GM12865 (cell line): ENCODE data around the gene RNGTT.

ENCODE experiments used
- DNase-seq: peaks from one replicate; pipeline ENCODE4 v3.0.0; 2010; ENCODE audit warnings: low read depth
- H3K4me3 ChIP-seq: 2 replicates; pipeline ENCODE4 v1.5.1; 2011; ENCODE audit warnings: mild to moderate bottlenecking, low read depth, low read length, control low read depth
- CTCF ChIP-seq: IDR thresholded peaks from 2 replicates; pipeline ENCODE4 v1.5.1; 2011; ENCODE audit warnings: low read length, control low read depth, low read depth, inconsistent platforms; ENCODE audit not compliant: insufficient read depth; ENCODE audit errors: missing control alignments

RNGTT gene

DNA sequence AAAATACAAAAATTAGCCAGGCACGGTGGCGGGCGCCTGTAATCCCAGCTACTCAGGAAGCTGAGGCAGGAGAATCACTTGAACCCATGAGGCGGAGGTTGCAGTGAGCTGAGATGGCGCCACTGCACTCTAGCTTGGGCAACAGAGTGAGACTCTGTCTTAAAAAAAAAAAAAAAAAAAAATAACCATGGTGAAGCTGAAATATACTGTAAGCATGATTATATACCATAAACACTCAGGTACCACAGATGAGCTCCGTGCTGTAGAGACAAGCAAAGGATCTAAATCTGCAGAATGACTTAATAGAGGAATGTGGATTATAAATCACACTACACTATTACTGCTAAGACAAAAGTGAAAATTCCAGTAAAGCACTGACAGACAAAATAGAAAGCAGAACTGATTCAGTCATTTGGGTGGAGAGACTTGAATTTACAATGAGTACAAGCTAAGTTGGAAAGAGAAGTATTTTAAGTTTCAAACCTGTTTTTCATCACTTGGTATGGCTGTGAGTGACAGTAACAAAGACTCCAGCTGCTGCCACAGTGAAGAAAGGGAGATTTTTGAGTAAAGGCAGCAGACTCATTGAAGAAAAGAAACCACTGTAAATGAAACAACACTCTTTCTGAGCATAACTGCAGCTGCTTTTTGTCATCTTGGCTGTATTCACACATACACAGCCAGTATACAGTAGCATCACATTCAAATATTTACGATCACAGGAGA lies 322.1 kb downstream of the RNGTT start:
- no peak for TF ChIP-seq CTCF
- peak; percentile 86 for DNase-seq
- peak overlapping the region; percentile 44 for H3K4me3 ChIP-seq

- DNase-seq = no peak
- no peak overlapping the region for H3K4me3 ChIP-seq
- TF ChIP-seq CTCF = no peak
Measured at GRCh38 chr6:88637761-88638545, 325.5 kb downstream of the RNGTT start.

DNA sequence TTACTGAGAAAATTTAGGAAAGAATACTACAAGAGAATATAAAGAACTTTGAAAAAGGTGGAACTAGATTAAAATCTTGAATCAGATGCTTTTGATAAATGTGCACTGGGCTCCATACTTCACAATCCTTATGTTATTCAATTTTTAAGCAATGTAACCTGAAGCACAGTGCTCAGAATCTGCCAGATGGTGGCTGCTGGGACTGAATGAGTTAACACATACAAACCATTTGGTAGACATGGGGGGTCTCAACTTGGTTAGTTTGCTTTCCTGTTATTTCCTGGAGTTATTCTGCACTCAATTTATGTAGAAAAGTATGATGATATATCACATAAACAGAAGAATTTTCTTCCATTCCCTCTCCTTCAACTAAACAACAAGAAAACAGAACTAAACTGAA lies 326.5 kb downstream of the RNGTT start:
- H3K4me3 ChIP-seq = no peak overlapping the region

GRCh38 chr6:88633782-88634181 lies 329.6 kb downstream of the RNGTT start:
- TF ChIP-seq CTCF = no peak
- no peak overlapping the region for H3K4me3 ChIP-seq
- DNase-seq = no peak

More for the DNA sequence above, 326.5 kb downstream of the RNGTT start:
- no peak for TF ChIP-seq CTCF
- DNase-seq = no peak

- TF ChIP-seq CTCF = no peak
- no peak overlapping the region for H3K4me3 ChIP-seq
- DNase-seq = no peak
Measured at GRCh38 chr6:88631830-88632229, 331.6 kb downstream of the RNGTT start.

- peak; percentile 69 for DNase-seq
- TF ChIP-seq CTCF = no peak
Measured at GRCh38 chr6:88629838-88630494, 333.5 kb downstream of the RNGTT start.

More at GRCh38 chr6:88629838-88630494, 333.5 kb downstream of the RNGTT start:
- H3K4me3 ChIP-seq = no peak overlapping the region
